Measurements from ENCODE around the gene OTX1. TPM values are rescaled to one million over a fixed set of nuclear protein-coding genes. Genes with fewer than 3 reads are reported as not detected.

Gene OTX1
- total and polyA plus RNA-seq, 2 of the 8 experiments (the other 6 are each of a cell fraction or from before 2014, with no cell fraction given) = 0.24 to 3.3 TPM

GRCh38 chr2:63104482-63104881 lies 53.9 kb downstream of the OTX1 start (continued):
- no peak for TF ChIP-seq CHD7 (IDR thresholded peaks at IDR 0.05; ENCODE audit: insufficient replicate concordance, low read length)
- no peak for TF ChIP-seq RBBP5 (IDR thresholded peaks at IDR 0.05; ENCODE audit: borderline replicate concordance, low read depth, low read length)
- no peak for TF ChIP-seq SUZ12 (IDR thresholded peaks at IDR 0.05; ENCODE audit: low read length)

Measured in H1 (cell line).